Hematopoietic multipotent progenitor cell (in vitro differentiated cells): ENCODE data around the gene PSTPIP2. TPM values are rescaled to one million over a fixed set of nuclear protein-coding genes. Genes with fewer than 3 reads are reported as not detected.

Source experiments
- DNase-seq, 3 donors: peaks; one replicate each; pipeline ENCODE4 v3.0.0-alpha.2; 2011 to 2015; ENCODE audit warnings: low read depth in 2 of 3, low spot score in 2 of 3
- total RNA-seq: library from RNA; depleted of rRNA; stranded (reverse); fragments of >200 nt; gene quantifications from one replicate; pipeline ENCODE4 v1.2.3, GENCODE V29; 2012

PSTPIP2 gene
- total RNA-seq, 1 donor: 18.3 TPM

DNA sequence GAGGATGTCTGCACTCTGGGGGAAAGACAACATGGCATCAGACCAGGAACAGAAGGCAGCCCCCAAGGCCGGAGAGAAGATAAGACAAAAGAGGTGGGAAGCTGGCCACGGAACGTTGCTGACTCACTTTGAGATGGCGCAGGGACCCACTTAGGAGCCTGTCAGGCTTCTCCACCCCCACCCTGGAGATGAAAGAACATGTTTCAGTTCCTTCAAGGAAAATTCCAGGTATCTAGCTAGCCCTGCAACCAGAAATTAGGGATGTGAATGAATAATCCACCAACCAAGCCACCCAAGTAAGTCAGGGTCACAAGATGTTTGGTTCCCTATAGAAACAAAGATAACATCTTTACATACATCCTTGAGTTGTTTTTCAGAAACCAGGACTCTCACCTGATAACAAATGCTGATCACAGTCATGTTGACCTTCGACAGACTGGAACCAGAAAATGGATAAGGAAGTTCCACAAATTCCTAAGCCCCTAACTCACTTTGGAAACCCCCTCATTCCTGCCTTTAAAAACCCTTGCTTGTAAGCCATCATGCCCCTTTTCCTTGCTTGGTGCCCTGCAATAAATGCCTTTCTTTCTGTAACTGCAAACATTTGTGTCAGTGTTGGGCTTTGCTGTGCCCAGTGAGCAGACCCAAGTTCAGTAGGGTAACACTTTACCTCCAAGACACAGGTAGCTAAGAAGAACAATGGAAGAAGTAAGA is 31.9 kb downstream of the PSTPIP2 start:
- DNase-seq: no peak

- DNase-seq: no peak
These were observed 34.4 kb downstream of the PSTPIP2 start for GRCh38 chr18:46037512-46038305.

DNA sequence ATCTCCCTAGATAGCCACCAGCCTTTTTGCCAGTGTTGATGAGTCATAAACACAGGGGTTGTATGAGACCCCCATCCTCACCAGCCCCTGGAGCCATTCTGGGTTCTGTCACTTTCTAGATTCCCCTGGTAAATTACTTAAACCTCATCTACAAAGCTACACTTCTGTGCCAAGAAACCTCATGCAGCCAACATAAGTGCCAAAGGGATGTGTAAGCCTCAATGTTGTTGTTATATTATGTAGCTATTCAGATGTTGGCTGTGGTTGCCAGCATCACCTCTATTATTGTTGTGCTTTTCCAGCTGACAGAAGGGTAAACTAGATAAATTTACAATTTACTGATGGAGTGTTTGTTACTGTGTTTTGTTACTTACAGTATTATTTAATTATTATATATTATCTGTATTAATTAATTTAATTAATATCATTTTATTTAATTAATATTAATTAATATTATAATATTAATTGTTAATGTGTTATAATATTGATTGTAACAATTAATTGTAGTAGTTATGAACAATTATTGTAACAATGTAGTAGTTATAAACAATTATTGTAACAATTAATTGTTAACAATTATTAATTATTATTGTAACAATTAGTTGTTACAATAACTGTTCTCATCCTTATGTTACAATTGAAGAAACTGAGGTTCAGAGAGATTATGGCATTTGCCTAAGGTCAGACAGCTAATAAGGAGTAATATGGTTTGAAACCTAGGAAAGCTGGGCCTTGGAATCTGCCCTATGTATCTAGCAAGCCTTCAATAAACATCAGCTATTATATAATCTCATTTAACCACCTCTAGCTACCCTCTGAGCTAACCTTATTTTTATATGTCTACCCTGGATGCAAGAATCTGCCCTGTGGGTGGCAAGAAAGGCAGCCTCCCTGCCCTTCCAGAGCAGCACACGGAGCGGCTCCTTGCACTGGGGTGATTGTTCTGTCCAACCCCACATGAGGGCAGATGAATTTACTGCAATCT is 36.1 kb downstream of the PSTPIP2 start:
- DNase-seq: no peak

DNA sequence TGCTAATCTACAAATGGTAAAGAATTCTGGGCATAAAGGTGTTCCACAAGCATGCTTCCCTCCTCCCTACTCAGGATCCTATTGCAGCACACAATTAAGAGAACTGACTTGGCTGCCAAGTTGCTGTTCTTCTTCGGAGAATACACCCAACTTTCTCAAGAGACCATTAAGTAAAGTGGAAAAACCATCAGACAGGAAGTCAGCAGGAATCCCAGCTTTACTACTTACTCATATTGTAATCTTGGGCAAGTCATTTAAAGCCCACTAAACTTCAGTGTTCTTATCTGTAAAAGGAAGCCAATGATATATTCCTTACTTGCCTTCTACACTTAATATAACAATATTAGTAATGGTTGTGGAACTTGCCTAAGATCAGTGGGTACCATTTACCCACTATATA is 37.8 kb downstream of the PSTPIP2 start:
- no peak for DNase-seq

DNA sequence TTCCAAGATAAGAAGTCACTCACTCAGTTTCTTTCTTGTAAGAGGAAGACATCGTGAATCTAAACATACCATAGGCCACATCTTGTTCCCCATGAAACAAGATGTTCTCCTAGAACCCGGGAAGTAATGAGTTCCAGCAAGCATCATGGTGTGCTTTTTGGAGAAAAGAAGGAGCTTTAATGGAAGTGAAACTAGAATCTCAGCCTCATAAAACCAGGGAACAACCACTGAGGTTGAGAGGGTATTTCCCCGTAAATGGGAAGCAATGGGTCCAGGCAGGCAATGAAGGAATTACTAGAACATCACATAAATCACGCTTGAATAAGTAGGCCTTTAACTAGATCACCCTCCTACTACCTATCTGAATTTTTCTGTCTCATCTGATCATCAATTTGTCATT is 40.3 kb downstream of the PSTPIP2 start:
- DNase-seq: no peak

DNA sequence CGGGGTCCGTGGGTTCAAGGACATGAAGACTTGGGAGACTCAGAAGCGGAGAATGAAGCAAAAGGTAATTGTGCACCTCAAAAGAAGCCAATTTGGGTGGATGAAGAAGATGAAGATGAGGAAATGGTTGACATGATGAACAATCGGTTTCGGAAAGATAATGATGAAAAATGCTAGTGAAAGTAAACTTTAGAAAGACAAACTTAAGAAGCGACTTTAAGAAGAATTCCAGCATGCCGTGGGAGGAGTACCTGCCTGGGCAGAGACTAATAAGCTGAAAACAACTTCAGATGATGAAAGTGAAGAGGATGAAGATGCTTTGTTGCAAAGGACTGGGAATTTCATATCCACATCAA is 43.5 kb downstream of the PSTPIP2 start:
- no peak for DNase-seq

DNA sequence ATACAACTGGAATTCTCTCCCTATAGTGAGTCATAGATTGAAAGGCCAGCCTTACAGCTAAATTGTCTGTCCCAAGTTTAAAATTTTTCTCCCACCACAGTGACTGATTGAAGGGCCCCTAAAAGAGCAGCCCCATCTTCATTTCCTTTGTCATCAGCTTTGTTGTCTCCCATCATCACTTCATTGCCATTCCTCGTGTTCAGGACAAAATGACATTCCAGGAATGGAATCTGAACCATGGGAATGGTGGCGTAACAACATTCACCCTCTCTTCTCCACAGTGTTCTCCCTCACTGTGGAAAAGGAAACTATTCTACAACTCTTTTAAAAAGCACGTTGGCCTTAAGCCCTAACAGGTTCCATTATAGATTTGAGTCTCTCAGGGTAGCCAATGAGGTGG is 52.1 kb downstream of the PSTPIP2 start:
- DNase-seq: no peak

DNA sequence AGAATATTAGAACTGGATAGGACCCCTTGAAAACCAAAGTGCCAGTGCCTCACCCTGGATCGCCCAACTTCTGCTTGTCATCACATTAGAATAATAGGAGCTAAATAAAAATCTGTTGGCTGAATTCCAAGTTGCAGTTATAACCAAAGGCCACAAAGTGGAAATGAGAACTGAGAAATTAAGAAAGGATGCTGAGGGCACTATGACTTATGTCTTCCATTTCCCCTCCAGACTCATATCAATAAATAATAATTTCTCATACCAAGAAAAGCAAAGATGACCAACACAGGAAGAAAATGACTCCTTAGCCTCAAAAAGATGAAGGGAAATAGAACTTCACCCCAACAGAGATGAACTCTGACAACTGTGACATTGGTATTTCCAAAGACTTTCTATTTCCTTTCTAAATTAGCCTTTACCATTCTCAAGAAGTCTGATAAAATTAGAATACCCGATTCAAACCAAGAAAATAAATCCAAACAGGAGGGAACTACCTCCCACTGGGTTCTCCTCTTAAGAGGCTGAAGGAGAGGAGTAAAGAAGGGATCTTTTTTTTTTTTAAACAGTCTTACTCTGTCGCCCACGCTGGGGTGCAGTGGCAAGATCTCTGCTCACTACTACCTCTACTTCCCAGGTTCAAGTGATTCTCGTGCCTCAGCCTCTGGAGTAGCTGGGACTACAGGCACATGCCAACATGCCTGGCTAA is 58.4 kb downstream of the PSTPIP2 start:
- DNase-seq: peak in 2 of 3 donors; percentile 65 to 75

DNA sequence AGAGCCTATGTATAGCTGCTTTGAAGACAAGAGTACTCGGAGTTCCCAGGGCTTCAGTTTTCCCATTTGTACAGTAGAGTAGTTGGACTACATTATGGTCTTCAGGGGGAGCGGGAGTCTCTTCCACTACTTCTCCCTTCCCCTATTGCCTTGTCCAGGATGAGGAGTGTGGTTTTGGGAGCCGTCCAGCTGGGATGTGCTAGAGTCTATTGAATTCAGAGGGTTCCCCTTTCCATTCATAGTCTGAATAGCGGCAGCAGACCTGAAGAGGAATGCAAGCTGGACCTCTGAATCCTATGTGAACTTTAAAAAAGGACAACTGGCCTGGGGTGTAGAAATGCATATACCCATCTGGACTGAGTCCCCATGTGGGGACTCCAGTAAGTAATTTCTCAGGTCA is 61.4 kb downstream of the PSTPIP2 start:
- no peak for DNase-seq

- no peak for DNase-seq
These were observed 62.0 kb downstream of the PSTPIP2 start for GRCh38 chr18:46010050-46010449.

- DNase-seq: peak in 2 of 3 donors; percentile 24 to 56
These were observed 62.8 kb downstream of the PSTPIP2 start for GRCh38 chr18:46009125-46009840.

- no peak for DNase-seq
These were observed 63.5 kb downstream of the PSTPIP2 start for GRCh38 chr18:46008531-46008930.

DNA sequence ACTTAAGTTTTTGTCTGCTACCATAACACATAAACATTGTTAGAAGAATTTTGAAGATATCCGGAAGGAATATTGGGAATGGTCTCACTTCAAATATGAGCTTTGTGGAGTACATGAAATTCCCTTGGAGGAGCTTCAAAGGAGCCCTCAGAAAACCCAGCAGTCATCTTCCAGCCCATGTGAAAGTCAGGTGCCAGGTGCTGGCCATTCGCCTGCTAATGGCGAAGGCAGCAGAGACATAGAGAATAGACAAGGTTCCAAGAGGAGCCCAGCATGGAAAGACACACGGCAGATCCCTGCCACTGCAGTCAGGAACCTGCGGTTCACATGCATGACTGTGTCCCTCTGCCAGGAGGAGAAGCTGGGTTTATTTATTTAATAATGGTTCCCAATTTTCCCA is 64.9 kb downstream of the PSTPIP2 start:
- DNase-seq: no peak

DNA sequence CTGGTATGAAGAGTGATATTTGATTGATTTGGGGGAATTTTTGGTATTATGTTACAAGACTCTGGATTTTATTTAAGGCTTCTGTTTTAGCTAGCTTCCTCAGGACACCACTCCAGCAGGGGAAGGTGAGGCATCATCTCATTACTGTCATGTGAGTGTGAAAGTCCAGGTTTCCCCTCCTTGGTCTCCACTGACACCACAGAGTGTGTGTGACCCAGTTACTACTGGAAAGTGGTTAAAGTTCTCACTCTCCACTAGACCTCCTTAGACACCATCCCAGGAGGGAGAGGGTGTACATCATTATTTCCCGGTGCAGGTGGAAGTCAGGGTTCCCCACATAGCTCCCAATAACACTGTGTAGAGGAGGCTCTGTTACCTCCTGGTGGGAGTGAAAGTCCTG is 69.1 kb downstream of the PSTPIP2 start:
- DNase-seq: no peak

- DNase-seq: peak in 1 of 3 donors; percentile 19
These were observed 70.2 kb downstream of the PSTPIP2 start for GRCh38 chr18:46001892-46002291.

DNA sequence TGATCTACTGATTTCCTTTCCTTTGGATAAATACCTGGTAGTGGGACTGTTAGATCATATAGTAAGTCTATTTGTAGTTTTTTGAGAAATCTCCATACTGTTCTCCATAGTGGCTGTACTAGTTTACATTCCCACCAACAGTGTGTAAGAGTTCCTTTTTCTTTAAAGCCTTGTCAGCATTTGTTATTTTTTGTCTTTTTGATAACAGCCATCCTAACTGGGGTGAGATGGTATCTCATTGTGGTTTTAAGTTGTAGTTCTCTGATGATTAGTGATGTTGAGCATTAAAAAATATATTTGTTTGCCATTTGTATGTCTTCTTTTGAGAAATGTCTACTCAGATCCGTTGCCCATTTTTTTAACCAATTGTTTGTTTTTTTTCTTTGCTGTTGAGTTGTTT is 71.0 kb downstream of the PSTPIP2 start:
- DNase-seq: no peak

DNA sequence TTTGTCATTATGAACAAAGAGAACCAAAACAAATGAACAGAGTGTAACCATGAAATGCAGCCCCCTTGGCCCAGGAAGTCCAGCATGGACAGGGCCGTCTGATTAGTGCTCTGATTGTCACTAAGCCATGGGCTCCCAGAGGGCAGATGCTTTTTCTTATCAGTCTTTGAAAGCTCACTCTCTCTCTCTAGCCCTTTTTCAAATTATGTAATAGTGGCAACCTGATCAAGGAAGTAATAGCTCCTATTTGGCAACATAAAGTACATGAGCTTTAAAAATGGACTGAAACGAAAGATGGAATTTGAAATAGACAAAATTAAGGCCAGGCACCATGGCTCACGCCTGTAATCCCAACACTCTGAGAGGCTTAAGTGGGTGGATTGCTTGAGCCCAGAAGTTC is 72.5 kb downstream of the PSTPIP2 start:
- DNase-seq: no peak

GRCh38 chr18:45998244-45998643 is 73.8 kb downstream of the PSTPIP2 start:
- DNase-seq: peak in 2 of 3 donors; percentile 63 to 84

DNA sequence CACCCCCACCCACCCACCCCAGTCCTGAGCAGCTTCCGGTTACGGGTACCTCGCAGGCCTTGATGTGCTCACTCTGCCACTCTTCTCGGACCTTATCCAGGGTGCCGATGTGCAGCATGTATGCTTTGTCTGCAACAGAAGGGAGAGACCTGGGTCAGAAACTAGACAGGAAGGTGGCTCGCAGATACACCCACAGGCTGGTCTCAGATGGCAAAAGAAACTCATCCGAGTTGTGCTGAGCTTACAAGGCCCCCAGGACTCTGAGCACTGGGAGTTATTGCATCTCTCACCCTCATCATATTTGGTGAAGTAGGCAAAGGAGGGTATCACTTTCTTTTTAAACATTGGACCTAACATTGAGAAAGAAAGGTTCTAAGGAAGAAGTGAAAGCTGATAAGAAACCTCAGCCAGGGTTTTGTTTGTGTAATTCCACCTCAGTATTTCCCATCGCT is 74.3 kb downstream of the PSTPIP2 start:
- peak in 2 of 3 donors; percentile 24 to 64 for DNase-seq

DNA sequence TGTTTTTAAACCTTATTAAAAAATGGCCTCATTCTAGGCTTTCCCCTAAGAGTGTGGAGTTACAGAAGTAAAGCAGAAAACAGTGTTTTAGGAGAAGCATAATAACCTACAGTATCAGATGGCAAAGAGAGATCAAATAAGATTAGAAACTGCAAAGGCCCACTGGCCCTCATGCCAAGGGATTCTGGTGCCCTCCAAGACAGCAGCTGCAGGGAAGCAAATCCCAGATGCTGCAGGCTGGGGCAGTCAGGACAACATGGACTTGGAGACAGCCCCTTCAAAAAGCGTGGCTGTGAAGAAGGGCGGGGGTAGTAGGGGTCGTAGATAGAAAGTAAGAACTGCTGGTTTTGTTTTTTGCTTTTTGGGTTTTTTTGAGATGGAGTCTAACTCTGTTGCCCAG is 76.6 kb downstream of the PSTPIP2 start:
- DNase-seq: no peak
